Stimulated activated CD4-positive, alpha-beta T cell treated with anti-CD3 and anti-CD28 coated beads, Interleukin-12 subunit alpha, Interleukin-12 subunit beta, amount 100 ng/mL, for 48 hours (primary cell): Measurements from ENCODE around the gene PRPSAP2.

ENCODE experiments used
- DNase-seq, 3 donors: peaks; one replicate each; pipeline ENCODE4 v3.0.0-alpha.2; 2020; ENCODE audit warnings: low read depth in 2 of 3, low spot score in 1 of 3

Gene PRPSAP2

GRCh38 chr17:18977646-18978045, 119.7 kb downstream of the PRPSAP2 start:
- no peak for DNase-seq

- no peak for DNase-seq
Measured at GRCh38 chr17:18978050-18978449, 120.1 kb downstream of the PRPSAP2 start.

GRCh38 chr17:18978655-18979054, 120.7 kb downstream of the PRPSAP2 start:
- no peak for DNase-seq
